T-helper 1 cell treated with Interleukin-12 subunit alpha and Interleukin-12 subunit beta and Interleukin-4 antibody, amounts not matched to agents 30 ng/mL and 1 ng/mL, for 36 hours (primary cell): Measurements from ENCODE around the gene ACP4. TPM values are rescaled to one million over a fixed set of nuclear protein-coding genes. Genes with fewer than 3 reads are reported as not detected.
"Not testable (repeated sequence)": the region's sequence is repeated elsewhere in the genome, so short reads cannot be mapped to it uniquely, and the experiment has no call there.

Source experiments
- intact Hi-C: fragments of 100-400 bp; cut with micrococcal nuclease; formaldehyde crosslinking; loops from one replicate; pipeline ENCODE4 v1.15.1; 2024
- total RNA-seq: library from RNA; stranded (reverse); gene quantifications from 2 replicates; pipeline ENCODE4 v1.2.3, GENCODE V29; 2022

The ACP4 gene
- total RNA-seq: not detected in 2 replicates

GRCh38 chr19:50790396-50790795 lies at the start of gene ACP4:
Gene ACP4, plus strand, starts transcription at chr19:50790415. Its CDS starts 0 bp downstream, at chr19:50790415.
- intact Hi-C loops: no loop called here

- intact Hi-C loops: no loop called here
Measured at GRCh38 chr19:50741179-50741933, 48.9 kb upstream of the ACP4 start.

GRCh38 chr19:50743537-50743936 lies 46.7 kb upstream of the ACP4 start:
- intact Hi-C loops: no loop called here

GRCh38 chr19:50745221-50745620 lies 45.0 kb upstream of the ACP4 start:
- intact Hi-C loops: no loop called here

GRCh38 chr19:50747141-50747540 lies 43.1 kb upstream of the ACP4 start:
- intact Hi-C loops: not testable (repeated sequence)

- intact Hi-C loops: no loop called here
Measured at GRCh38 chr19:50749490-50749889, 40.7 kb upstream of the ACP4 start.

- intact Hi-C loops: no loop called here
Measured at GRCh38 chr19:50750010-50750409, 40.2 kb upstream of the ACP4 start.

GRCh38 chr19:50753879-50754278 lies 36.3 kb upstream of the ACP4 start:
- intact Hi-C loops: no loop called here

- intact Hi-C loops: not testable (repeated sequence)
Measured at GRCh38 chr19:50756244-50756643, 34.0 kb upstream of the ACP4 start.

- intact Hi-C loops: not testable (repeated sequence)
Measured at GRCh38 chr19:50757624-50758023, 32.6 kb upstream of the ACP4 start.

- intact Hi-C loops: not testable (repeated sequence)
Measured at GRCh38 chr19:50759076-50759475, 31.1 kb upstream of the ACP4 start.

GRCh38 chr19:50759886-50760285 lies 30.3 kb upstream of the ACP4 start:
- intact Hi-C loops: no loop called here

- intact Hi-C loops: not testable (repeated sequence)
Measured at GRCh38 chr19:50761501-50761900, 28.7 kb upstream of the ACP4 start.

GRCh38 chr19:50763521-50763920 lies 26.7 kb upstream of the ACP4 start:
- intact Hi-C loops: not testable (repeated sequence)

GRCh38 chr19:50764409-50764808 lies 25.8 kb upstream of the ACP4 start:
- intact Hi-C loops: no loop called here

- intact Hi-C loops: not testable (repeated sequence)
Measured at GRCh38 chr19:50766746-50767145, 23.5 kb upstream of the ACP4 start.

- intact Hi-C loops: not testable (repeated sequence)
Measured at GRCh38 chr19:50767263-50767662, 23.0 kb upstream of the ACP4 start.

- intact Hi-C loops: no loop called here
Measured at GRCh38 chr19:50768277-50768676, 21.9 kb upstream of the ACP4 start.

GRCh38 chr19:50770164-50770563 lies 20.1 kb upstream of the ACP4 start, which contains the start of gene GPR32:
Gene GPR32, plus strand, starts transcription at chr19:50770464. Its CDS starts 137 bp downstream, at chr19:50770601.
- intact Hi-C loops: not testable (repeated sequence)

- intact Hi-C loops: no loop called here
Measured at GRCh38 chr19:50770888-50771287, 19.3 kb upstream of the ACP4 start.

- intact Hi-C loops: no loop called here
Measured at GRCh38 chr19:50772476-50772875, 17.7 kb upstream of the ACP4 start.

GRCh38 chr19:50772912-50773311 lies 17.3 kb upstream of the ACP4 start:
- intact Hi-C loops: not testable (repeated sequence)

- intact Hi-C loops: not testable (repeated sequence)
Measured at GRCh38 chr19:50773454-50773853, 16.8 kb upstream of the ACP4 start.
